Measurements from ENCODE around the gene VIPR2. TPM values are rescaled to one million over a fixed set of nuclear protein-coding genes. Genes with fewer than 3 reads are reported as not detected.

VIPR2 gene
- polyA plus RNA-seq, 3 donors = 2.5 to 2.6 (median 2.5) TPM

DNA sequence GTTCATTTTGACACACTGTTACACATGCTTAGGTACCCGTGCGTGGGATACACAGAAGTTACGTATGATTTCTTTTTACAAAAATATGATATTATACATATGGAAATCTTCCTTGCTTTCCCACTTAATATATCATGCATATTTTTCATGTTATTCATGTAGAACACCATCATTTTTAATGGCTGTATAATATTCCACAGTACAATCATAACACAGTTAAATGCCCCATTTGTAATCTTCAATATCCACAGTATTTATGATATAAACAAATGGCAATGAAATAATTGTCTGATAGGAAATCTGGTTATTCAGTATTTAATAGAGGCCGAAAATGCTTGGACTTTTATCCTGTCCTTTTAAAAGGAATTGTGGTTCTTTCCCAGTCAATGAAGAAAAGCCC is 23.2 kb downstream of the VIPR2 start:
- DNase-seq (ENCODE audit: low read depth in 3 of 3, low spot score in 2 of 3) = no peak

DNA sequence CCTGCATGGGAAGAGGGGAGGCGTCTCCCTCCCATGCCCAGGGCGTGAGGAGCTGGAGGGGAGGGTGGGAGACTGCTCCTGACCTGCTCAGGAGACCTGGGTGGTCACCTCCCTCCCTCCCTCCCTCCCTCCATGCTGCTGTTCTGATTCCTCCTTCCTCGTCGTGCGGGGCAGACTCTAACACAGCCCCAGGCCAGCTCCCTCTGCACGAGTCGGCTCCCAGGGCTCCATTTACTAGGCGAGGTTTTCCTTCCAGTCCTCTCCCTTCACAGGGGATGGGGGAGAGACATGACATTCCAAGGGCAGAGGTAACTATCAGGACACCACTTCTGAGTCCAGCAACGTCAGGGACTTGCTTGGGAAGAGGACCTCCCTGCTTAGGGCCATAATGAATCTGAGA is 23.6 kb downstream of the VIPR2 start:
- no peak for DNase-seq (ENCODE audit: low read depth in 3 of 3, low spot score in 2 of 3)

DNA sequence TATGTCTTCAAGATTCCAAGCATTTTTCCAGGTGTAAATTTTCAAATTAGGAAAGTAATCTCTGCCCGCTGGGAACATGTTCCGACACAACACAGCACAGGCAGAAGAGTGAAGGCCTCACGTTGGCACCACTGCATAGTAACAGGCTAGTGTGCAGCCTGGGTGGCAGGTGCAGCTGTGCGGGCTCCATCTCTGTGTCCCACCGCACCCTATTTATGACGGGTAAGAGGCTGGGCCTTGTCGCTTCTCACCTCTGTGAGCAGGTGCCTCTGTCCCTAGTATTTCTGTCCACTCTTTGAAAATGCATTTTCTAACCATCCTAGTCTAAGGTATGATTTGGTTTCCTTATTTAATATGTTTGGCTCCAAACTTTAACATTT is 24.1 kb downstream of the VIPR2 start:
- DNase-seq (ENCODE audit: low read depth in 3 of 3, low spot score in 2 of 3) = no peak

DNA sequence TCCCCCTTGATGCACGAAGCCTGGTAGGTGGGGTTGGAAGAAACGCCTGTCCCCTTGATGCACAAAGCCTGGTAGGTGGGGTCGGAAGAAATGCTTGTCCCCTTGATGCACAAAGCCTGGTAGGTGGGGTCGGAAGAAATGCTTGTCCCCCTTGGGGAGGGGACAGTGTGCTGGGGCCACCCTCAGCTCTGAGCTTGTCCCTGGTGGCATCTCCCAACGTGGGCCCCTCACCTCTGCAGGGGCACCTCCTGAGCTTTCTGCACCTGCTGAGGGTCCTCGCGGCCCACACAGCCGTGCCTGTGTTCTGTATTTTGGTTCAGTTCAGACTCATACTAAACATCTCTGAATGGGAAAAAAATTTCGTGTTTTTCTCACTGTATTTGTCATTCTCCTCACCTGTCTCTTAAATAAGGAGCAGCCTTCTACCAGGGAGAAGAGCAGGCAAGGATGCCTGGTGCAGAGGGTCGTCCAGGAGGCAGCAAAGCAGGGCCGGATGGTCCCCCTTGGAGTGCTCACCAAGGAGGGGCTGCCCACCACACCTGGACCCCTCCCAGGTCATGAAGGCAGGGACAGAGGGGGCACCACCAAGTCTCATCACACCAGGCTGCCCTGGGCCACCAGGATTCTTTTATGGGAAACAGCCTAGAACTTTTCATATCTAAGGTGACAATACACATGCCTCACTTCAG is 24.7 kb downstream of the VIPR2 start:
- DNase-seq (ENCODE audit: low read depth in 3 of 3, low spot score in 2 of 3) = no peak

DNA sequence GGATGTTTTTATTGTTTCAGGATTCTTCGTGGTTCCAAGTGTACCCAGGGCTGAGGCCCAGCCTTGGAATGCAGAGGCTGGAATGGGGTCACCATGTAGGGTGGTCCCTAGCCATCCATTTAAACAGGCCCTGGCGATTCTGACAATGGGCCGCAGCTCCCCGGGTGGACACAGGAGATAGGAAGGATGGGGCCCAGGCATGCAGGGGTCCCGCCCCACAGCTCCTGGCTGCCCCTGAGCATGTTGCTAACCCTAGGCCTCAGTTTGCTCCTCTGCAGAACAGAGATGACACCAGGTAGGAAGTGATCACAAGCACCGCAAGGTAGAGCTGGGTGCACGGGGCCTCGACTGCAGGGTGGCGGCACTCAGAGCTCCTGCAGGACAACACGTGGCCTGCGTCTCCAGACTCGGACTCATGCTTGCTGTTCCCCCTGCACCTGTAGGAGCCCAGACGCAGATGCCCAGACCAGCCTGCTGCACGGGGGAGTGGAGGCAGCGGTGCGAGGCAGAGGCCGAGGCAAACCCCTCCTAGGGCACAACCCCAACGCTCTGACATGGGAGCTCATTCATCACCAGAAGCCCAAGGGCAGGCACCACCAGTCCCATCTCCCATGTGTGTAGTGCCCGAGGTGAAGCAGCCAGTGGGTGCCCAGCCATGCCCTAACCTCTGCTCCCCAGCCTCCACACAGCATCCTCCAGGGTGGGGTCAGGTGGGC is 25.5 kb downstream of the VIPR2 start:
- DNase-seq (ENCODE audit: low read depth in 3 of 3, low spot score in 2 of 3) = no peak

DNA sequence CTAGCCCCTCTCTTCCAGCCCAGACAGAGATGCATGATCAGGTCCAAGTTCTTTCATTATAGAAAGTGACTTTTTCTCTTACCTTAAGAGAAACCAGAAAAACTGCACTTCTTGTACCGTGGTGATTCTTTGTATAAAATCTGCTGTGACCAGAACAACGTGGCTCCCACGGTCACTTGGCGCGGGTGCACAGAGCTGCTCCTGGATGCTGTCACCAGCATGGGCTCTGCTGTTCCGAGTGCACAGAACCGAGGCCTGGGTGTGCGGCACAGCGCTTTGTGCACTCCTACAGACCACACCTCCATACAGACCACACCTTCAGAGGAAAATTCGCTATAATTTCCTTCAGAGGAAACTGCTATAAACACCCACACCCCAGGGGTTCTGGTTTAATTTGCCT is 26.0 kb downstream of the VIPR2 start:
- no peak for DNase-seq (ENCODE audit: low read depth in 3 of 3, low spot score in 2 of 3)

DNA sequence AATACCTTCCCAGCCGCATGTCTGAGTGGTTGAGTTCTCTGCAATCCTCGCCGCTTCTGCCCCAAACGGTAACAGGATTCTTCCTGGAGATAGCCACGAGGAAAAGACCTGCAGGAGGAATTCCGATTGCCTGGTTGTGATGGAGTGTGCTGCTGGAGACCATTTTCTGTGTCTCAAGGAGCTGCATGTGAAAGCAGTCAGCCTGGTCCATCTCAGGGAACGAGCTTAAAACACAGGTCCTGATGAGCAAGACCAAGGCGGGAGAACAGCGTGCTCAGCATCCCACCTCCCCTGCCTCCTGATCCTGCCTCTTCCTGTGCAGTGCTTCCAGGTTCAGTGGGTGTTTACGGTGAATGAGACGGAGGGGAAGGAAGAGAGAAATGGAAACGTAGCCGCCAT is 26.5 kb downstream of the VIPR2 start:
- DNase-seq (ENCODE audit: low read depth in 3 of 3, low spot score in 2 of 3) = no peak

DNA sequence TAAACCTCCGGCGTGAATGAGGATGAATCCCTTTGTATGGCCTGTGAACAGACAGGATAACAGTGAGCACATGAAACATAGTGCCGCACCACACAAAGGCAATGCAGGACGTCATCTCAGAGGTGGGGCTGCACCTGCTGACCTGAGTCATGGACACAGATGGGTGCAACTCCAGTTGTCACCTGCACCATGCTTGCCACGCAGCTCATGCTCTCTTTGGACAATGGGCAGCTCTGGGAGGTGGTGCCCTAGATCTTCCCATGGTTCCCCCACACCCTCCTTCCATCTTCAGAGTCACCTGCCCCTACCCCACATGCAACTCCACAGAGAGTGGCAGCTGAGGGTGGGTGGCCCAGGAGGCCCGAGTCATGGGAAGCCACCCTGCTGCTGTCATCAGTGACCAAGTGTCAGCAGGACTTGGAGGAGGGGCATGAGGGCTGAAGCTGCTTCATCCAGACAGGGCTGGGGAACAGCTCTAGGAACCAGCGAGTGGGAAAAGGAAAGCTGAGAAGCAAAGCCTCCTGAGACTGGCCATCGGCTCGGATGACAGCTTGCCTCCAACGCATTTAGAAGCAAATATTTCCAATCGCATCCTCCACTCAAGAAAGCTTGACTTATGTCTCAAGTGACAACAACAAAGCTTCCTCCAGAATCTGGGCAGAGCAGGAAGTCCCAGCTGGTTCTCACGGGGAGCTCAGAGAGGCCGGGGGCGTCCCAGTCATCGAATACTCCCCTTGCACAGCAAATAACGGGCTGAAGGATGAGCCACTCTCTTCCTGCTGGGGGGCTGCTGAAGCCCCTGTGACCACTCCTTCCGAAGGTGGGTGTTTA is 27.1 kb downstream of the VIPR2 start:
- no peak for DNase-seq (ENCODE audit: low read depth in 3 of 3, low spot score in 2 of 3)

DNA sequence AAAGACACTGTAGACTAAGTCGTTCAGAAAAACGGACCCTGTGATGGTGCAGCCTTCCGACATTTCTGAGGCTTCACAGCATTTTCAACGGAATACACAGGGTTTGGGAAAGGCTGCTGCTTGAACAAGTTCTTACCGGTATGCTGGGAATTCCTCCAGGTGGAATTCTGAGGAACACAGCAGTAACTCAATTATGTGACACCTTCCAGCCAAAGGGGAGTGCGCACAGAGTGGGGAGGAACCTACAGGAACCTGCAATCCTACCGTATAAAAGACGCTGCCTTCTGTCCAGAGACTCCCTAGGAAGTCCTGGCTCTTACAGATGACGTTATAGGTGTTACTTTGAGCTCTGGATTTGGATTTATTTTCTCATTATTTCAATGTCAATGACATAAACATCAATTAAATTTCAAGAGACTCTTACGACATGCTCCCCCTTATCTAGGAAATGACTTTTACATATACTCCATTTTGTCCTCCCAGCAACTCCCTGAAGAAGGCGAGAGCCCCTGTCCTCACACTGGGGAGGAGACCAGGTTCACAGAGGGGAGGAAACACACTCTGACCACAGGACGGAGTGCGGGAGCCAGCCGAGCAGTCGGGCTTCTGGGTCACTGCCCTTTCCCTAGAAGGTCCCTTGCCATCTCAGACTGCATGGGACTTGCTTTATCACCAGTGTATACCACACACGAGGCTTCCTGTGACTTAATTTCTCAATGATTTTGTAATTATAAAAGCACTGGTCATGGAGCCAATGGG is 27.9 kb downstream of the VIPR2 start:
- DNase-seq (ENCODE audit: low read depth in 3 of 3, low spot score in 2 of 3) = no peak

DNA sequence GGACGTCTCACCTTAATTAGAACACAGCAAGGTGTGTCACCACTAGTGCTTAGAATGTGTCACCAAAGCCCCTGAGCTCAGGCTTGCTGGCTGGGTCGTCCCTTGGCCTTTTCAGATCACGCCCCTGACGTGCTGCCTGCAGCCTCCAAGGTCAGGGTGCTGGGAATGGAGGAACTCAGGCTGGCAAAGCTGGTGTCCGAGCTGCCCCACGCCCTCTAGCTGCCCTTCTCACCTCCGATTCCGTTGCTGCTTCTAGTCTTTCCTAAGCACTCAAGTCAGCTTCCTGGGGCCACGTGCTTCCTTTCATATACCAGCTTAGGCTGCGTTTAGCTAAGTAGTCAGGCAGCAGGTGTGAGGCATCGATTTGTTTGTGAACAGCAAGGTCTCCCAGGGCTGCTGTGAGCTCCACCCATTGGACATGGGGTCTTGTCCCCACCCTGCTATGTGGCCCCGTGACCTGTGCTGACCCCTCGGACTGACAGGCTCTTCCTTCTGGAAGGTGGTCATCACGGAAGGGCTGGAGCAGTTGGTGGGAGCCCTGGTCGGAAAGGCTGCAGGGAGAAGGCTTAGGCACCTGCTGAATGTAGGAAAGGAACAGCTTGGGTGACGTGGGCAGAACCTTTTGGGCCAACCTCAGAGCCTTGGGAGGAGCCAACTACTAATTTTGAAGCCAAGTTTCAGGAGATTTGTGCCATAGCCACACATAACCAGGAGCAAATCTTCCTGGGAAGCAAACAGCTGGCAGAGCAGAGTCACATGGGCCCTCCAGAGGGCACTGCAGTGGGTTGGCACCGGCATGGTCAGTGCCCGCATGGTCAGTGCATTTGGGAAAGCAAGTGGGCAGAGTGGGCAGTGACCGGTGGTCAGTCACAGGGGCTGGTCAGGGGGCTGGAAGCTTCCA is 28.8 kb downstream of the VIPR2 start:
- no peak for DNase-seq (ENCODE audit: low read depth in 3 of 3, low spot score in 2 of 3)

DNA sequence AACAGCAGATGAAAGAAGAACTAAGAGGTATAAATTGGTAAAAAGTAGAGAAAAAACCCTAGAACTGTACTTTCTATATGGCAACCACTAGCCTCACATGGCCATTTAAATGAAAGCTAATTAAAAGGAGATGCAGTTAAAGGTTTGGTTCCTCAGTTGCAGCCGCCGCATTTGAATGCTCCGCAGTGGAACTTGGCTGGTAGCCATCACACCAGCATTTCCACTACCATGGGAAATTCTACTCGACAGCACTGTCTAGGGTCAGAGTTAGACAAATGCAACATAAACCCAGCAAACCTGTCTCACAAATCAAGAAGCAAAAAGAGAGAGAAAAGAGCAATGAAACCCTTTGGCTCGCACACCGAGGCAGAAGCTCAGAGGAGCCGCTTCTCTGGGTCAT is 29.7 kb downstream of the VIPR2 start:
- no peak for DNase-seq (ENCODE audit: low read depth in 3 of 3, low spot score in 2 of 3)

DNA sequence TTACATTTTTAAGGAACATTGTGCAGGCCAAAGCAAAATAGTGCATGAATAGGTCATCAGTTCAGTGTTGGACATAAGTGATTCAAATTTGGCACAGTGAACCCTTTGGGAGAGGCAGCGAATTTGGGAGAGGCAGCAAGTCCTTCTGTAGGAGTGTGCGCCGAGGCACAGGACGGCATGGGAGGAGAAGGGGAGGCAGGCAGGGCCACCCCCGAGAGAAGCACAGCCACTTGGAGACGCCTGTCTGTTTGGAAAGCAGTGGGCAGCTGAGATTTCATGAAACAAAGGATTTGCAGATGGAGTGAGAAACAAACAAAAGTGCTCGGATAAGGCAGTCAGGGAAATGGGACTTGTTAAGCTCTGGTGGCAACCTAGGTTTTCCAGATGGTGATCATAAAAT is 30.6 kb downstream of the VIPR2 start:
- no peak for DNase-seq (ENCODE audit: low read depth in 3 of 3, low spot score in 2 of 3)

DNA sequence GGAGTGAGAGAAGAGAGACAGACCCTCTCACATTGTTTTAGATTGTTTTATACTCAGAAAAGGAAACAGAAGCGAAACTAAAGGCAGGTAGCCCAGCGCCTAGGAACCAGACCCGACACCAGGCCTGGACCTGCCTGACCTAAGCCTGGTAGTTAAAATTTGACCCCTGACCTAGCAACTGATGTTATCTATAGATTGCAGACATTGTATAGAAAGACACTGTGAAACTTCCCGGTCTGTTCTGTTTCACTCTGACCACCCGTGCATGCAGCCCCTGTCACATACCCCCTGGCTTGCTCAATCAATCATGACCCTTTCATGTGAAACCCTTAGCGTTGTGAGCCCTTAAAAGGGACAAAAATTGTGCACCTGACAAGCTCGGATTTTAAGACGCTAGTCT is 31.6 kb downstream of the VIPR2 start:
- no peak for DNase-seq (ENCODE audit: low read depth in 3 of 3, low spot score in 2 of 3)

DNA sequence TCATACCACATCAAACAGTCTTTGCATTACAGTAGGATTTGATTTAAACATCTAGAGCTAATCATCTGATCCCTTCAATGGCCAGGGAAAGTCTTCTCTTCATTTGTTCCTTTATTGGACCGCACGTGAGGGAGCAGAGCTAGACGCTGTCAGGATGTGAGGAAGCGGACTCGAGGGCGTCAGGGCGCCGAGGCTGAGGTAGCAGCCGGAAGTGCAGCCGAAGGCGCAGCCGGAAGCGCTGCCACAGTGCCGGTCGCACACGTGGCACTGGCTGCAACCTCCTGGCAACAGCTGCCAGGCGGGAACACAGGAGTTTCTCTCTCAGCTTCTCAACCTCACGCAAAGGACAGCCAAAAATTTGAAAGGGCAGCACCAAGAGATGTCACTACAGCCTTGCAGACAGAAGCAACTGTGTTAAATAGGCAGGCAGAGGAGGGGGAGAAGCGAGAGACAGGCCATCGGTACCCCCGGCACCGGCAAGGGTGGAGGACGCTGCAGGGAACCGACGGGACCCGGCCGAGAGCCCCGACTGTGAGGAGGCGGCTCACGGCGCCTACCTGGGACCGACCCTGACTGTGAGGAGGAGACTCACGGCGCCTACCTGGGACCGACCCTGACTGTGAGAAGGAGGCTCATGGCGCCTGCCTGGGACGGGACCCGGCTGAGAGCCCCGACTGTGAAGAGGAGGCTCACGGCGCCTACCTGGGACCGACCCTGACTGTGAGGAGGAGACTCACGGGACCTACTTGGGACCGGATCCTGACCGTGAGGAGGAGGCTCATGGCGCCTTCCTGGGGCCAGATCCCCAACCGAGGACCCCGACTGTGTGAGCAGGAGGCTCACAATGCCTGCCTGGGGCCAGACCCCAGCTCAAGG is 32.3 kb downstream of the VIPR2 start:
- DNase-seq (ENCODE audit: low read depth in 3 of 3, low spot score in 2 of 3) = no peak

DNA sequence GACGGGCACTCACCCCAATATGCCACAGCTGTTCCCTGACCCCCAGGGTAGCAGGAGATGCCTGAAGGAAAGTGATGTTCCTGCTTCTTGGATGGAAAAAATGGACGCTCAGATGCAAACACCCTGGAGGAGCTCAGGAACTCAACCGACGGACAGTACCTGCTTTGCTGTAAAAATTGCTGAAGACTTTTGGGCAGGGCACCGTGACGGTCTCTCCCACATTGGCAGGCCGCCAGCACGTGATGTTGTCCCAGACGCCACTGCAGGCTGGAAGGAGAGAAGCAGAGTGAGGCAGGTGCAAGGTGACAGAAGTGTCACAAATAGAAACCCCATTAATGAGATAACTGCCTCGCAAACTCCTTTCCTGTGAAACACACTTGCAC is 35.0 kb downstream of the VIPR2 start:
- DNase-seq (ENCODE audit: low read depth in 3 of 3, low spot score in 2 of 3) = no peak

DNA sequence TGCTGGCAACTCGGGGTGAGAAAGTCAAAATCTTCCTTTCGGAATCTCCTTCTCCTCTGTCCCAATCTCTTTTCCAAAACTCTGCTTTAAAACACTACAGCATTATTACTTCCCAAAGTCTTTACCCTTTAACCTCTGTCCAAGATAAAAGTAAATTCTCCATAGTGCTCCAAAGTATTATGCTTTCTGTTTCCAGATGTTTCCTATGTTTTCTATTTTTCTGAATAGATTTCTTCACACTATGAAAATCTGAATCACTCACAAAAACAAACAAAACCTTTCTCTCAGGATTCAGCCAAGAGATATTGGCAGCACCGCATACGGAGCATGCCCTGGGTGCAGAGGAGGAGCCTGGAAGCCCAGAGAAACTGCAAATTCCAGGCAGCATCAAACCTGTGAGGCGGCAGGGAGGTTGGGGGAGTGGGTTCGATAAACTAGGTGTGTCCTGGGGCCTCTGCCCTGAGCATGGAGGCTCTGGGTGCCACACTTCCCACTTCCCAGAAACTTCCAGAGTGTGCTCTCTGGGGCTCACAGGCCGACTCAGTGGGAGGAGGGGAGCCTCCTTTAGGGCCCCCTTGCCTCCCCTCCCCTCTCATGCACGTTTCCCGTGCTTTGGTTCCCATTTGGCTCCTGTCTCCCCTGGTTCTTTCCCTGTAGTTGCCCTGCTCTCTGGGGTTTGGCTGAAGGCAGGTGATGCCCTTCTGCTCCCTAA is 35.6 kb downstream of the VIPR2 start:
- DNase-seq (ENCODE audit: low read depth in 3 of 3, low spot score in 2 of 3) = no peak

DNA sequence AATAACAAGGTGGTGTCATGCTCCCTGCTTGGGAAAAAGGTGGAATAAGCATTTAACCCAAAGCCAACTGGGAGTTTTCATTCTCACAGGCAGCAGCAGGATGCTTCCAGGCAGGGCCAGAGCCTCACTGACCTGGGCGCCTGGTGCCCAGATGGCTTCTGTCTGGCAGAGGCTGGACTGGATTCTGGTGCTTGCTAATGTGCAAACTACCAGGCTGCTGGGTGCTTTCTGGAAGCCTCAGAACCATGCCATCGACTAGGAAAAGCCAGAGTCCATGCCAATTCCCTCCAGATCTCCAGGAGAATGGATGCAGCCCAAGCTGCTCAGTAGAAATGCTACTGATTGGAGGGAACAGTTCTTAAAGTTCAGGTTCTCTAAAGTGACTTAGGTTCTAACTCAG is 36.2 kb downstream of the VIPR2 start:
- no peak for DNase-seq (ENCODE audit: low read depth in 3 of 3, low spot score in 2 of 3)

DNA sequence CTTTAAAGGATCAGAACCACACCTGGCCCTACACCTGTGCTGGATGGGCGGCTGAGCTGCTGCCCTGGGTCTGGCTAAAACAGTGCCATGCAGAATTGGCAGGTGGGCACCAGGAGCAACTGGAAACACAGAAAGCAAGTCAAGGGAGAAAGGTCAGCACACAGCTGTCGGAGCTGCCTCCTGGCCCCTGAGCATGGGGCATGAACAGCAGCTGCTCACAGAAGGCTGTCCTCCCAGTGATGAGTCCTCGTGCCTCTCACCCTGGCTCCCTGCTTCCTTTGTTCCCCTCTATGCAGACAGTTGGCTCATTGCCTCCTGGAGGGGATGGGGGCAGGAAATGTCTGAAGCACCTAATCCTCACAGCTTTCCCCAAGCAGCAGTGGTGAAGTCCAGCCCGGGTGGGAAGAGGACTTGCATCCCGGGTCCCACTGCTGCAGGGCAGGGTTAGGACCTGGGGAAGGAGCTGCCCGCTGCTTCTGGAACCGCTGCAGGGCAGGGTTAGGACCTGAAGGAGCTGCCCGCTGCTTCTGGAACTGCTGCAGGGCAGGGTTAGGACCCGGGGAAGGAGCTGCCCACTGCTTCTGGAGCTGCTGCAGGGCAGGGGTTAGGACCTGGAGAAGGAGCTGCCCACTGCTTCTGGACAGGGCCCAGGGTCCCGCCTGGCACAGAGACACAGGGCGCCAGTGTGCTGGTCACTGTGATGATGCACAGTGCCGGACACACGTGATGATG is 37.3 kb downstream of the VIPR2 start:
- DNase-seq (ENCODE audit: low read depth in 3 of 3, low spot score in 2 of 3) = no peak

Measured in right renal cortex interstitium (tissue), 3 donors.